HepG2 (cell line): ENCODE measurements around the gene NT5DC4. TPM values are rescaled to one million over a fixed set of nuclear protein-coding genes. Genes with fewer than 3 reads are reported as not detected.

Source experiments
- ATAC-seq: fragments of 200-7000 bp; cut with Tn5 transposase; 3 replicates; pipeline ENCODE4 v1.9.1; 2020; ENCODE audit warnings: mild to moderate bottlenecking, moderate library complexity
- BruUV-seq: library from RNA; stranded (reverse); fragments of 400-500 nt; replicated peaks from 2 replicates; lab custom pipeline; 2021; lab: Mats Ljungman, UMichigan
- CTCF ChIA-PET: fragments of 300-600 bp; formaldehyde crosslinking; extraction: SDS; loops from one replicate; lab custom pipeline; 2021; ENCODE audit warnings: low total read pairs, inconsistent platforms, low intra/inter-chr PET ratio; lab: Yijun Ruan, JAX
- POLR2A ChIA-PET: fragments of 350-600 bp; sonication (Branson Sonifier 250); formaldehyde crosslinking; loops from one replicate; lab custom pipeline; 2020; ENCODE audit warnings: antibody characterized with exemption, inconsistent platforms; lab: Yijun Ruan, JAX
- DNase-seq: peaks from one replicate; pipeline ENCODE4 v3.0.0-alpha.2; 2015; ENCODE audit warnings: low spot score
- FAIRE-seq: peaks from 3 replicates; lab custom pipeline; 2011; peaks lifted over from hg19 to GRCh38; lab: Jason Lieb, UNC
- H2AFZ ChIP-seq: one replicate; pipeline ENCODE4 v1.6.1; 2011; ENCODE audit warnings: low read length, inconsistent platforms
- H3K27ac ChIP-seq: fragments of 300-600 bp; 3 replicates; pipeline ENCODE4 v1.8.0; 2011; ENCODE audit warnings: mixed run types, mild to moderate bottlenecking, mixed read lengths, low read length, inconsistent platforms; ENCODE audit not compliant: insufficient read depth; ENCODE audit errors: extremely low read length
- H3K27me3 ChIP-seq, 2 experiments: fragments of 200-600 bp in 1 of 2; 2 replicates in 1 of 2; 3 replicates in 1 of 2; pipeline versions ENCODE4 v1.6.0 to v1.8.0; 2011; ENCODE audit warnings: low read length in 2 of 2, mild to moderate bottlenecking in 2 of 2, moderate library complexity in 2 of 2, inconsistent platforms in 1 of 2; ENCODE audit not compliant: insufficient read depth in 2 of 2, control insufficient read depth in 1 of 2
- H3K36me3 ChIP-seq, 2 experiments: fragments of 200-600 bp in 1 of 2; replicated peaks in 1 of 2; 2 replicates in 1 of 2; 3 replicates in 1 of 2; pipeline versions ENCODE4 v1.5.1 to v1.8.0; 2011; ENCODE audit warnings: low read length in 2 of 2, inconsistent platforms in 1 of 2; ENCODE audit not compliant: insufficient read depth in 2 of 2, control insufficient read depth in 1 of 2
- H3K4me1 ChIP-seq: 2 replicates; pipeline ENCODE4 v1.5.1; 2012; ENCODE audit warnings: low read length, inconsistent platforms; ENCODE audit not compliant: insufficient read depth
- H3K4me2 ChIP-seq: 2 replicates; pipeline ENCODE4 v1.6.0; 2011; ENCODE audit warnings: low read depth, low read length, inconsistent platforms
- H3K4me3 ChIP-seq, 3 experiments: fragments of 200-600 bp in 1 of 3; sonication (generic), shearing (Covaris generic) in 1 of 3; replicated peaks in 1 of 3; 2 replicates each; pipeline ENCODE4 v1.5.1; 2011 to 2016; ENCODE audit warnings: low read length in 3 of 3, inconsistent platforms in 2 of 3, low read depth in 2 of 3, mild to moderate bottlenecking in 2 of 3, control low read depth in 1 of 3, mixed read lengths in 1 of 3; ENCODE audit not compliant: insufficient read depth in 1 of 3
- H3K79me2 ChIP-seq: one replicate; pipeline ENCODE4 v1.6.1; 2011; ENCODE audit warnings: low read length, inconsistent platforms; ENCODE audit not compliant: insufficient read depth
- H3K9ac ChIP-seq: 2 replicates; pipeline ENCODE4 v1.6.0; 2011; ENCODE audit warnings: mild to moderate bottlenecking, low read depth, low read length, inconsistent platforms; ENCODE audit not compliant: insufficient read depth
- H3K9me3 ChIP-seq: 2 replicates; pipeline ENCODE4 v1.5.1; 2012; ENCODE audit warnings: mild to moderate bottlenecking, low read length
- H4K20me1 ChIP-seq: 2 replicates; pipeline ENCODE4 v1.6.0; 2011; ENCODE audit warnings: inconsistent platforms, mild to moderate bottlenecking, low read length, moderate library complexity; ENCODE audit not compliant: insufficient read depth
- ATF7 ChIP-seq, 2 experiments: fragments of 450-650 bp in 1 of 2; sonication (generic) in 1 of 2; formaldehyde crosslinking in 1 of 2; IDR thresholded peaks; 2 replicates each; pipeline versions ENCODE4 v1.4.0 to v1.6.1; 2016 to 2020; ENCODE audit warnings: antibody characterized with exemption in 1 of 2, mild to moderate bottlenecking in 1 of 2, missing genetic modification reagents in 1 of 2
- CREB1 ChIP-seq, 2 experiments: fragments of 450-650 bp in 1 of 2; IDR thresholded peaks; 2 replicates each; pipeline ENCODE4 v1.6.1; 2016 to 2017; ENCODE audit warnings: control low read depth in 1 of 2, mild to moderate bottlenecking in 1 of 2, missing compliant biosample characterization in 1 of 2, missing genetic modification characterization in 1 of 2
- ZBTB1 ChIP-seq: sonication (generic); formaldehyde crosslinking; IDR thresholded peaks from 2 replicates; pipeline ENCODE4 v1.4.0; 2020; ENCODE audit warnings: missing genetic modification reagents, borderline replicate concordance
- ZNF263 ChIP-seq: sonication (generic); formaldehyde crosslinking; IDR thresholded peaks from 2 replicates; pipeline ENCODE4 v1.4.0; 2020; ENCODE audit warnings: missing genetic modification reagents
- ZNF543 ChIP-seq: sonication (generic); formaldehyde crosslinking; IDR thresholded peaks from 2 replicates; pipeline ENCODE4 v1.4.0; 2020; ENCODE audit warnings: mild to moderate bottlenecking, missing genetic modification reagents
- ZNF724P ChIP-seq: sonication (generic); formaldehyde crosslinking; IDR thresholded peaks from 2 replicates; pipeline ENCODE4 v1.8.0; 2022; ENCODE audit warnings: missing genetic modification reagents, borderline replicate concordance
- WGBS: methylation state at CpG from one replicate; pipeline ENCODE4 v1.1.6; 2017; ENCODE audit warnings: low lambda C conversion rate; 5-methylcytosine and 5-hydroxymethylcytosine counted together
- in situ Hi-C: cut with HindIII; loops from 2 replicates; pipeline ENCODE4 v1.10.0; 2017; ENCODE audit warnings: low pct_unique_long_range_greater_than_20kb; ENCODE audit not compliant: extremely low pct_ligation_motif_present
- intact Hi-C: fragments of 100-400 bp; cut with micrococcal nuclease; formaldehyde crosslinking; loops from one replicate; pipeline ENCODE4 v1.10.0; 2022; ENCODE audit not compliant: unreplicated experiment
- polyA plus RNA-seq, 8 experiments: library from polyadenylated mRNA; depleted of rRNA in 3 of 8; stranded (reverse) in 7 of 8; unstranded in 1 of 8; fragments of >200 nt; fragmentation: Illumina TruSeq in 4 of 8; extraction: Trizol in 4 of 8; gene quantifications; 2 replicates each; pipeline versions ENCODE4 v1.2.1 to v1.2.3, GENCODE V29; 2011 to 2016; ENCODE audit warnings: low read depth in 4 of 8, missing spikeins in 1 of 8, mixed read lengths in 1 of 8; ENCODE audit not compliant: insufficient read depth in 1 of 8
- total RNA-seq, 5 experiments: library from RNA; depleted of rRNA; stranded (reverse); fragments of >200 nt; fragmentation: Illumina TruSeq; extraction: Trizol; gene quantifications; 2 replicates each; pipeline ENCODE4 v1.2.3, GENCODE V29; 2016; ENCODE audit warnings: low read depth in 1 of 5

Gene NT5DC4
- total and polyA plus RNA-seq, 2 of the 13 experiments (the other 11 are each of a cell fraction or from before 2014, with no cell fraction given) = 0.04 to 4.2 TPM

DNA sequence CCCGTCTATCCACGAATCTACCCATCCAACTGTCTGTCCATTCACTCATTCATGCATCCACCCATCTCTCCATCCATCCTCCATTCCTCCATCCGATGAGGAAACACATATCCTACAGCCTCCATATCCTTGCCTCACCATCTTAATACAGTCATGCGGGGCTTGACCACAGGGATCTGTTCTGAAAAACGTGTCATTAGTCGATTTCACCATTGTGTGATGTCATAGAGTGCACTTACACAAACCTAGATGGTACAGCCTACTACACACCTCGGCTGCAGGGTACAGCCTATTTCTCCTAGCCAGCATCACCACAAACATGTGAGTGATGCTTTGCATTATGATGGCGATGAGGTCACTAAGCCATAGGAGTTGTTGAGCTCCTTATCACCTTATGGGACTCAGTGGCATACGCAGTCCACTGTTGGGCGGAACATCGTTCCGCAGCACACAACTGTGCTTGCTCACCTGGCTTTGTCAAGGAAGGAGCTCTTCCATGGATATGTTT is 1.9 kb upstream of the NT5DC4 start:
- FAIRE-seq (no peak), DNase-seq (no peak), ATAC-seq (no peak)
- in situ Hi-C loops (no loop called here), intact Hi-C loops (no loop called here)
- BruUV-seq = no TSS peak
- no peaks in the 10 kb centered on the region for H3K79me2 ChIP-seq
- H4K20me1 ChIP-seq = no peaks in the 10 kb centered on the region
- no peak overlapping the region for H3K9ac ChIP-seq
- H2AFZ ChIP-seq = no peak overlapping the region
- POLR2A ChIA-PET = no interaction called here
- H3K4me3 ChIP-seq = no peak overlapping the region
- H3K27ac ChIP-seq = no peak overlapping the region
- no peaks in the 10 kb centered on the region; the same call in 1 of the 2 replicates for H3K4me1 ChIP-seq
- no peaks in the 10 kb centered on the region for H3K36me3 ChIP-seq
- TF ChIP-seq CREB1 (IDR thresholded peaks at IDR 0.05) (peak; percentile 89), CREB1 (CRISPR knock-in tag; IDR thresholded peaks at IDR 0.05) (no peak), ZBTB1 (CRISPR knock-in tag) (no peak), ATF7 (IDR thresholded peaks at IDR 0.05) (peak; percentile 76), ATF7 (CRISPR knock-in tag; IDR thresholded peaks at IDR 0.05) (no peak), ZNF543 (CRISPR knock-in tag) (no peak)
- CTCF ChIA-PET = no interaction called here
- H3K9me3 ChIP-seq = no peaks in the 10 kb centered on the region
- 38% methylated on average over 12 of the region's 12 CpGs for WGBS
- H3K27me3 ChIP-seq = peaks cover 0 to 36% of the 10 kb centered on the region in 2 experiments
- no peak overlapping the region for H3K4me2 ChIP-seq

DNA sequence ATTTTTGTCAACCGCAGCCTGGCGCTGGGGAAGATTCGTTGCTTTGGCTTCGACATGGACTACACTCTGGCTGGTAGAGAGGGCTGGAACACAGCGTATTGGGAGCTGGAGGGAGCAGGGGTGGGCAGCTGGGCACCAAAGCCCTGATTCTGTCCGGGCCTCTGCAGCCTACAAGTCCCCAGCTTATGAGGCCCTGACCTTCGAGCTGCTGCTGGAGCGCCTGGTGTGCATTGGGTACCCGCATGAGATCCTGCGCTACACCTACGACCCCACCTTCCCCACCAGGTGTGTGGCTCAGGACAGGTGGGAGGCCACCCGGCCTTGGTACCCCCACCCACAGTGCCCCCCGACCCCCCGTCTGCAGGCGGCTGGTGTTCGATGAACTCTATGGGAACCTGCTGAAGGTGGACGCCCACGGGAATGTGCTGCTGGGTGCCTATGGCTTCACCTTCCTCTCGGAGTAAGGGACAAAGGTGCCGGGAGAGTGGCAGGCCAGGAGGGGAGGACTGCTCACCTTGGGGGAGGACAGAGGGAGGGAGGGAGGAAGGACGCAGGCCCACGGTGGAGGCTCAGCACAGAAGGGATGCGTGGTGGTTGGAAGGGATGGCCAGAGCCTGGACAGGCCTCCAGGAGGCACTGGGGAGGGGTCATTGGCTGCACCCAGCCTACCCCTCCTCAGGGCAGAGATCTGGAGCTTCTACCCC is 1.2 kb downstream of the NT5DC4 start:
- ATAC-seq = no peak
- H3K4me1 ChIP-seq = peaks cover 23% of the 10 kb centered on the region
- H4K20me1 ChIP-seq = no peaks in the 10 kb centered on the region
- TF ChIP-seq ZNF263 = peak; percentile 85
- TF ChIP-seq ZNF724P (CRISPR knock-in tag) = no peak
- H3K4me3 ChIP-seq = no peak overlapping the region
- no peaks in the 10 kb centered on the region for H3K36me3 ChIP-seq
- BruUV-seq = no TSS peak
- WGBS = 34% methylated on average over 17 of the region's 23 CpGs
- peaks cover 0 to 36% of the 10 kb centered on the region in 2 experiments for H3K27me3 ChIP-seq
- H3K79me2 ChIP-seq = no peaks in the 10 kb centered on the region
- in situ Hi-C loops (loop anchor here (5.0 kb wide), 2 partner anchors 95 to 120 kb away; no protein-coding TSS in a partner anchor), intact Hi-C loops (loop anchor here (10.0 kb wide), 1 partner anchor 457 kb away; no protein-coding TSS in a partner anchor)
- ChIA-PET CTCF (no interaction called here), POLR2A (interaction anchor here (1.2 kb wide), 1 partner anchor 77 kb away, joined by 4 read pairs; the partner anchor contains the start of gene SLC20A1)
- H2AFZ ChIP-seq = no peak overlapping the region
- FAIRE-seq = no peak
- no peak overlapping the region for H3K4me2 ChIP-seq
- no peaks in the 10 kb centered on the region for H3K9me3 ChIP-seq
- no peak overlapping the region for H3K9ac ChIP-seq
- no peak for DNase-seq
- H3K27ac ChIP-seq = no peak overlapping the region
